ENCODE results near the gene BMPER.

The BMPER gene

DNA sequence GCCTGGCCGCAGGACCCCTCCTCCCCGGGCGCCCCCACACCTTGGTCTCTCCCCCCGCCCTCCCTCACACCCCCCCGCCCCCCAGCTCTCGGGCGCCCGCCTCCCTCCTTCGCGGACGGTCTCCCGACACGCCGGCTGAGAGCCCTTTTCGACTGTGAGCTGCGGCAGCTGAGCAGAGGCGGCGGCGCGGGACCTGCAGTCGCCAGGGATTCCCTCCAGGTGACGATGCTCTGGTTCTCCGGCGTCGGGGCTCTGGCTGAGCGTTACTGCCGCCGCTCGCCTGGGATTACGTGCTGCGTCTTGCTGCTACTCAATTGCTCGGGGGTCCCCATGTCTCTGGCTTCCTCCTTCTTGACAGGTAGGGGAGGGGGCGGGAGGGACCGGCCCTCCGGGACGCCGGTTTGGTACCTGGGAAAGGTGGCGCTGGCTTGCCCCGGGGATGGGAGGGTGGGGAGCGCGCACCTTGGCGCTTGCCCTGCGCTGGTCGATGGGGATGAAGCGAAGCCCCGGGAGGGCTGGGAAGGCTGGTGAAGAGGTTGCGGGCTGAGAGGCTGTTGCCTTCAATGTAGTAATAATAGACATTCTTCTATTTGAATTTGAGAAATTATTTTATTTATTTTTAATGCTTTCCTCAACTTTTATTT lies at the start of gene BMPER:
TSS of gene BMPER (plus strand) at position 151 of the 644 bp plus-strand sequence. CDS start at position 226, 75 bp downstream.
- TF ChIP-seq CTCF (IDR thresholded peaks at IDR 0.05): no peak

GRCh38 chr7:33861947-33862346 lies 43.4 kb upstream of the BMPER start:
- TF ChIP-seq CTCF (IDR thresholded peaks at IDR 0.05): no peak

DNA sequence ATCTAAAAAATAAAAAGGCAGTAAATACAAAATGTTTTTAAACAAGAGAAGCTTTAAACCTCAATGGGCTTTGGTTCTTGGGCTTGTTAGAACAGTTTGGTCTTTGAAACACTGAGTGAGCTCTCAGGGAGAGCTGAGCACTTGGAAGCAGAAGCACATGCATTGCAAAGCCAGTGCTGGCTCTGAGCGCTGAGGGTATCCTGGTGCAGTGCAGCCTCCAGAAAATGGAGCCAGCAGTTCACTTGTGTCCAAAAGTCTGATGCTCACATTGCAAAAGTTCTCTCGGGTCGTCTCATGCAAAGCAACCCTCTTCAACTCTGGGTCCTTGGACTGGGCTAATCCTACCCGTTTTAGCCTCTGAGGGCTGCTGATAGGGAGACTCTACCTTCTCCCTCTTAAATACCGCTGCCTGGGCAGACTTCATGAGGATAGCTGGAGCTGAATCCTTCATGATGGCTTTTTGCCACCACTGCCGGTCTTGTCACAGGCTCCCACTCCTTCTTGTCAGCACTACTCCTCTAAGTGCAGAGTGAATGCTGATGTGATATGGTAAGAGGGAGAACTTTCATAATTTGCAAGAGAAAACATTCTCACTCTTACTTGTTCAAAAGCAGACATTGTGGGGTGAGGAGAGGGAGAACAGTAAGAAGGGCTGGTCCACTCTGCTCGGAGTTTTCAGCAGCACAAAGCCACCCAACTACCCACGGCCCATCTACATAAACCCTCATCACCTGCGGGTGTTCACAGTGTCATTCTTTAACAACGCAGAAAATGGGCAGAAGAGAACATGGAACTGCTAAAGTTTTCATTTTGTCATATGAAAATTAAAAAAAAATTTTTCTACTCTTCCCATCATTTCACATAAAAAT lies 42.2 kb upstream of the BMPER start:
- no peak for TF ChIP-seq CTCF (IDR thresholded peaks at IDR 0.05)

- no peak for TF ChIP-seq CTCF (IDR thresholded peaks at IDR 0.05)
Measured at GRCh38 chr7:33868166-33868565, 37.2 kb upstream of the BMPER start.

DNA sequence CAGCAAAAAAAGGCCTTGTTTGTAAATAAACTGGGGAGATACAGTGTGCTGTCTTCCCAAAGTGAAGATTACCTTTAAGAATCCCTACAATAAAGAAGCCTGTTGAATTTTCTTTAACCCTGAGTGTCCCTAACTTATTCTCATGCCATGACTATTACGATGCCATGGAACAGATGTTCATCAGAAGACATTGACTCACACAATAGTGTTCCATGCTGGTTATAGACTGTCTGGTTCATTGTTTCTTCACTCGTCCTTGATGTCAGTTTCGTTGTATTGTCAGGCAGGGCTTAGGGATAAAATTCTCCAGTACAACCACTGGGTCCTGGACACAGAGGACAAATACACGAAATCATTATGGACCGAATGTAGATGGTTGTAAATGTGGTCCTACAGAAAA lies 36.2 kb upstream of the BMPER start:
- no peak for TF ChIP-seq CTCF (IDR thresholded peaks at IDR 0.05)

DNA sequence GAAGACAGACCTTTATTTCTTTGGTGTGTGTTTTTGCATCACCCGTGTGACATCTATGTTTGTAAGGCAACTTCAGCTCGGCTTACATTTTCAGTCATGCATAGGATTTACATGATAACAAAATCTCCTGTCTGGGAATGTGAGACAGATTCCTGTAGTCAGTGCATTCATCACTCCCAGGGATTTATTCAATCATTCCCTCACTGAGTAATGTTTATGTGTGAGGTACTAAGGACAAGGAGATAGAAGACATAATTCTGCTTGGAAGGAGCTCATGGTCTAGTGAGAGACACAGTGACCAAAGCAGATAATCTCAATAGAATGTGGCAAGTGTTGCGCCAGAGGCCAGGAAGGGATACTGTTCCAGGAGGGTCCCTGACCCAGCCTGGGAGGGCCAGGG lies 35.2 kb upstream of the BMPER start:
- no peak for TF ChIP-seq CTCF (IDR thresholded peaks at IDR 0.05)

- TF ChIP-seq CTCF (IDR thresholded peaks at IDR 0.05): no peak
Measured at GRCh38 chr7:33872870-33873269, 32.5 kb upstream of the BMPER start.

Measured in LNCAP (cell line).